Activated naive CD8-positive, alpha-beta T cell treated with anti-CD3 and anti-CD28 coated beads, Interleukin-2, amount 50 U/mL, for 24 hours (primary cell): Measurements from ENCODE around the gene FAM229A.
A peak's percentile ranks its signal among the peaks of the same experiment; 100 is the strongest.
"Not testable (repeated sequence)": the region's sequence is repeated elsewhere in the genome, so short reads cannot be mapped to it uniquely, and the experiment has no call there.

Experiments
- ATAC-seq: fragments of 150-1000 bp; cut with Tn5 transposase; one replicate; pipeline ENCODE4 v1.10.0; 2021
- DNase-seq: peaks from one replicate; pipeline ENCODE4 v3.0.0; 2021
- H3K27ac Mint-ChIP-seq: one replicate; pipeline ENCODE4 v1.8.0; 2021; ENCODE audit warnings: mild to moderate bottlenecking, mixed read lengths
- H3K27me3 Mint-ChIP-seq: one replicate; pipeline ENCODE4 v1.8.0; 2021; ENCODE audit warnings: mixed read lengths
- H3K36me3 Mint-ChIP-seq: one replicate; pipeline ENCODE4 v1.8.0; 2021; ENCODE audit warnings: low read depth, mixed read lengths
- H3K4me1 Mint-ChIP-seq: one replicate; pipeline ENCODE4 v1.8.0; 2021; ENCODE audit warnings: mixed read lengths
- H3K4me3 Mint-ChIP-seq: one replicate; pipeline ENCODE4 v1.8.0; 2021; ENCODE audit warnings: mild to moderate bottlenecking, moderate library complexity, mixed read lengths
- H3K9me3 Mint-ChIP-seq: one replicate; pipeline ENCODE4 v1.8.0; 2021; ENCODE audit warnings: mixed read lengths

Gene FAM229A

GRCh38 chr1:32361674-32362473, 411 bp downstream of the FAM229A start:
- Mint-ChIP-seq H3K27ac (no peak overlapping the region), H3K27me3 (peaks cover 5% of the 10 kb centered on the region), H3K9me3 (no peaks in the 10 kb centered on the region), H3K4me1 (peaks cover 26% of the 10 kb centered on the region), H3K4me3 (peak overlapping the region; percentile 29), H3K36me3 (no peaks in the 10 kb centered on the region)
- DNase-seq = peak; percentile 26
- peak; percentile 38 for ATAC-seq

GRCh38 chr1:32361308-32361673, 994 bp downstream of the FAM229A start:
- Mint-ChIP-seq H3K36me3 (no peaks in the 10 kb centered on the region), H3K27ac (no peak overlapping the region), H3K27me3 (peaks cover 5% of the 10 kb centered on the region), H3K9me3 (no peaks in the 10 kb centered on the region), H3K4me3 (peak overlapping the region; percentile 47), H3K4me1 (peaks cover 26% of the 10 kb centered on the region)
- ATAC-seq = no peak
- no peak for DNase-seq

DNA sequence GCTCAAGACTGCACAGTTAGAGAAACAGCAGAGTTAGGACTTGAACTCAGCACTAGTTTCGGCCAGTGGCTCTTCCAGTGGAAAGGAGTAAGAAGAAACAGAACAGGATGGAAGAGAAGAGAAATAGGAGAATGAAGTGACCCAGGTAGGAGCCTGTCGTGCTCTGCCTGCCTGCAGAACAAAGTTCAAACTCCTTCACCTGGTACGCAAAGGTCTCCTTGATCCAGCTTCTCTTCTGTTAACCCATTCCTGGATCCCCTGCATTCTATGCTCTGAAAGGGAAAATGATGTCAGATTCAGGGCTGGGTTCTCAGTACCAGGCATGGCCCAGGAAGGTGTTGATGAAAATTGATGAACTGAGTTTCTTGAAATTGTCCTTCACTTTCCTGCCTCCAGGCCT, 3.9 kb downstream of the FAM229A start:
- Mint-ChIP-seq H3K27me3 (peaks cover 5% of the 10 kb centered on the region), H3K27ac (no peak overlapping the region), H3K4me3 (no peak overlapping the region), H3K4me1 (peaks cover 26% of the 10 kb centered on the region), H3K9me3 (no peaks in the 10 kb centered on the region), H3K36me3 (no peaks in the 10 kb centered on the region)
- no peak for DNase-seq
- no peak for ATAC-seq

DNA sequence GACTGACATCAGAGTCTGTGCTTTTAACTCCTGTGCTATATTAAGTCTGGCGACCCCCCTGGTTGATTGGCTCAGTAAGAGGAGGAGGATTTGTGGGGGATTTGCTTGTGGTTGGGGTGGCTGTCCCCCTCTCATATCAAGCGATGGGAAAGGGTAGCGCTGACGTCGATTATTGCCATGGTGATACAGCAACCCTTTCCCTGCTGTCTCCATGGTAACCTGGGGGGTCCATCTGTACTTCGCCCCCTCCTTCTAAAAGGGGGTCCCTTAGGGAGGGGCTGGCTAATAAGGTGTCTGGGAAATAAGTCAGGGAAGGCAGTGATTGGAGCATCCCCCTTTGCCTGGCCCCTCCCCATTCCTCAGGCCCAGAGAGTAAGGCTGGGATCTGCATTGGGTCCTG, 4.7 kb downstream of the FAM229A start:
- H3K27ac Mint-ChIP-seq = no peak overlapping the region
- no peaks in the 10 kb centered on the region for H3K36me3 Mint-ChIP-seq
- peaks cover 26% of the 10 kb centered on the region for H3K4me1 Mint-ChIP-seq
- no peaks in the 10 kb centered on the region for H3K9me3 Mint-ChIP-seq
- ATAC-seq (no peak), DNase-seq (no peak)
- H3K4me3 Mint-ChIP-seq = no peak overlapping the region
- H3K27me3 Mint-ChIP-seq = peaks cover 5% of the 10 kb centered on the region

- no peak overlapping the region for H3K4me3 Mint-ChIP-seq
- DNase-seq = no peak
Observed at GRCh38 chr1:32356478-32356877, 5.8 kb downstream of the FAM229A start.

DNA sequence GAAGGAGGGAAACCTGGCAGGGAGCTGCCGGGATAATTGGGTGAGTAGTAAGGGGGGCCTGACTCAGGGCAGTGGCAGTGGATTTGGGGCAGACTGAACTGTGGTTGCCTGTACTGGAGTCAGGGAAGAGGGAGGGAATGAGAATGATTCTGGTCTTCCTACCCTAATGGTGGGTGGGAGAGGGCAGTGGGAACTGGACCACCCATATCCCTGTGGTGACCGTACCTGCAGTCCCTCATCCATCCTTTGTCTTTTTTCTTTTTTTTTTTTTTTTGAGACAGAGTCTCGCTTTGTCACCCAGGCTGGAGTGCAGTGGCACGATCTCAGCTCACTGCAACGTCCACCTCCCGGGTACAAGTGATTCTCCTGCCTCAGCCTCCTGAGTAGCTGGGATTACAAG, 6.5 kb downstream of the FAM229A start:
- not testable (repeated sequence) for H3K27me3 Mint-ChIP-seq, DNase-seq, H3K27ac Mint-ChIP-seq, ATAC-seq, H3K4me3 Mint-ChIP-seq, H3K36me3 Mint-ChIP-seq, H3K9me3 Mint-ChIP-seq
- H3K4me1 Mint-ChIP-seq = peaks cover 28% of the 10 kb centered on the region

More at GRCh38 chr1:32356478-32356877, 5.8 kb downstream of the FAM229A start:
- Mint-ChIP-seq H3K36me3 (no peaks in the 10 kb centered on the region), H3K27ac (no peak overlapping the region), H3K27me3 (peaks cover 5% of the 10 kb centered on the region), H3K9me3 (no peaks in the 10 kb centered on the region), H3K4me1 (peaks cover 27% of the 10 kb centered on the region)
- ATAC-seq = no peak

DNA sequence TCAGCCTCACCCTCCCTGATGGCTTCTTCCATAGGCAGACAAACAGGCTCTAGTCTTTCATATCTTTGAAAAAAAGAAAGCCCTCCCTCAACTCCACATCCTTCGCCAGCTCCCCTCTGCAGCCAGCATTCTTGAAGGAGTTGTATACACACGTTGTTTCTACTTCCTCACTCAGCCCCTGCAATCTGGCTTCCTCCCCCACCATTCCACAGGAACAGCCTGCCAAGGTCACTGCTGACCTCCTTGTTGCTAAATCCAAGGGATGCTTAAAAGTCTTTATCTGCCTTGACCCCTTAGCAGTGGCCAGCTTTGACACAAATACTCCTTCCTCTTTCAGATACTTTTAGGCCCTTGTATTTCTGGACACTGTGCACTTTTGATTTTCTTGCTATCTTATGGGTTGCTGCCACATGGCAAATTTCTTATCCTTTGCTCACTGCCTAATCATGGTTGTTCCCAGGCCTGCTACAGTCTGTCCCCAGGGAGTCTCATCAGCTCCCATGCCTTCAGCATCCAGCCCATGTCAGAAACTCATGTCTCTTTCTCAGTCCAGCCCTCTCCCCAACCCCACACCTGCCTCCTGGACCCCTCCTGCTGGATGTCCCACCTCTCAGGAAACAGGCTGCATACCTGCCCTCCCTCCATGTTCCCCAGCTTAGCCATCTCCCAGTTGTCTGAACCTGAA, 8.3 kb downstream of the FAM229A start:
- no peaks in the 10 kb centered on the region for H3K9me3 Mint-ChIP-seq
- DNase-seq = no peak
- no peak for ATAC-seq
- H3K4me1 Mint-ChIP-seq = peaks cover 28% of the 10 kb centered on the region
- no peaks in the 10 kb centered on the region for H3K36me3 Mint-ChIP-seq
- no peak overlapping the region for H3K27ac Mint-ChIP-seq
- no peaks in the 10 kb centered on the region for H3K27me3 Mint-ChIP-seq
- no peak overlapping the region for H3K4me3 Mint-ChIP-seq

DNA sequence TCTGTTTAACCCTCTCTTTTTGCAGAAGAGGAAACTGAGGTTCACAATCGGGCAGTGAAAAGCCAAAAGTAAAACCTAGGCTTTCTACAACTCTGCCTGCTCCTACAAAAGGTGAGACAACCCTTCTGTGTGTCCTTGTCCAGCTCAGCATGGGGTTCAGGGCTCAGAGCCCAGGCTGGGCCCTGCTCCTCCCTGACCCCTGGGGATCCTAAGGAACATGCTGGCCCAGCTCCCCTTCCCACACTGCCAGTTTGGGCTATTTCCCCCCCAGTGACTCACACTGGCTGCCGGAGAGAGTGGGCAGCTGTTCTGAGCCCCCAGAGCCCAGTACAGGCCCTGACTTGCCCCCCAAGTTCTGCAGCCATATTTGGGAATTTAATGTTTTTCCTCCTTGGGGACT, 8.9 kb downstream of the FAM229A start:
- Mint-ChIP-seq H3K9me3 (no peaks in the 10 kb centered on the region), H3K4me3 (no peak overlapping the region), H3K27me3 (no peaks in the 10 kb centered on the region), H3K4me1 (peaks cover 34% of the 10 kb centered on the region), H3K27ac (no peak overlapping the region), H3K36me3 (no peaks in the 10 kb centered on the region)
- no peak for ATAC-seq
- no peak for DNase-seq

DNA sequence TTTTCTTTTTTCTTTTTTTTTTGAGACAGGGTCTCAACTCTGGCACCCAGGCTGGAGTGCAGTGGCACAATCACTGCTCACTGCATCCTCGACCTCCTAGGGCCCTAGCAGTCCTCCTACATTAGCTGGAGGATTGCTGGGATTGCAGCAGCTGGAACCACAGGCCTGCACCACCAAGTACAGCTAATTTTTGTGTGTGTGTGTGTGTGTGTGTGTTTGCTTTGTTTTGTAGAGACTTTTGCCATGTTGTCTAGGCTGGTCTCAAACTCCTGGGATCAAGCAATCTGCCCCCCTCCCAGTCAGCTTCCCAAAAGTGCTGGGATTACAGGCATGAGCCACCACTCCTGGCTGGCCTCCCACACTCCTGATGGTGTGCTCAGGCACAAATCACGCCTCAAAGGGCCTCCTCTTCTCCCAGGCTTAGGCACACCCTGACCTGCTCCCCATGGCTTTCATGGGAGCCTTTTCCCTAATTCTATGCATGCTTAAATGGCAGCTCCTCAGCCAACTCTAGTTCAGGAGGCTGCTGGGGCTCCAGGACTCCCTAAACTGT, 9.4 kb downstream of the FAM229A start:
- H3K27ac Mint-ChIP-seq = no peak overlapping the region
- no peaks in the 10 kb centered on the region for H3K9me3 Mint-ChIP-seq
- H3K36me3 Mint-ChIP-seq = no peaks in the 10 kb centered on the region
- no peak for DNase-seq
- no peak for ATAC-seq
- H3K4me1 Mint-ChIP-seq = peaks cover 37% of the 10 kb centered on the region
- no peaks in the 10 kb centered on the region for H3K27me3 Mint-ChIP-seq
- H3K4me3 Mint-ChIP-seq = peak overlapping the region; percentile 80

GRCh38 chr1:32352239-32352745, 10.0 kb downstream of the FAM229A start:
- Mint-ChIP-seq H3K4me1 (peaks cover 34% of the 10 kb centered on the region), H3K4me3 (peak overlapping the region; percentile 80), H3K9me3 (no peaks in the 10 kb centered on the region), H3K36me3 (no peaks in the 10 kb centered on the region), H3K27ac (no peak overlapping the region), H3K27me3 (no peaks in the 10 kb centered on the region)
- no peak for ATAC-seq
- DNase-seq = no peak

- Mint-ChIP-seq H3K4me1 (peaks cover 34% of the 10 kb centered on the region), H3K27ac (peak overlapping the region; percentile 42)
Observed at GRCh38 chr1:32351399-32352238, 10.7 kb downstream of the FAM229A start.

GRCh38 chr1:32350785-32351398, 11.4 kb downstream of the FAM229A start:
- ATAC-seq (peak; percentile 50), DNase-seq (peak; percentile 86)
- Mint-ChIP-seq H3K4me1 (peaks cover 40% of the 10 kb centered on the region), H3K27me3 (no peaks in the 10 kb centered on the region), H3K27ac (peak overlapping the region; percentile 42), H3K36me3 (no peaks in the 10 kb centered on the region), H3K9me3 (no peaks in the 10 kb centered on the region), H3K4me3 (peak overlapping the region; percentile 80)

More at GRCh38 chr1:32351399-32352238, 10.7 kb downstream of the FAM229A start:
- H3K27me3 Mint-ChIP-seq = no peaks in the 10 kb centered on the region
- H3K9me3 Mint-ChIP-seq = no peaks in the 10 kb centered on the region
- H3K36me3 Mint-ChIP-seq = no peaks in the 10 kb centered on the region
- peak overlapping the region; percentile 80 for H3K4me3 Mint-ChIP-seq
- ATAC-seq = peak; percentile 89
- DNase-seq = peak; percentile 88

DNA sequence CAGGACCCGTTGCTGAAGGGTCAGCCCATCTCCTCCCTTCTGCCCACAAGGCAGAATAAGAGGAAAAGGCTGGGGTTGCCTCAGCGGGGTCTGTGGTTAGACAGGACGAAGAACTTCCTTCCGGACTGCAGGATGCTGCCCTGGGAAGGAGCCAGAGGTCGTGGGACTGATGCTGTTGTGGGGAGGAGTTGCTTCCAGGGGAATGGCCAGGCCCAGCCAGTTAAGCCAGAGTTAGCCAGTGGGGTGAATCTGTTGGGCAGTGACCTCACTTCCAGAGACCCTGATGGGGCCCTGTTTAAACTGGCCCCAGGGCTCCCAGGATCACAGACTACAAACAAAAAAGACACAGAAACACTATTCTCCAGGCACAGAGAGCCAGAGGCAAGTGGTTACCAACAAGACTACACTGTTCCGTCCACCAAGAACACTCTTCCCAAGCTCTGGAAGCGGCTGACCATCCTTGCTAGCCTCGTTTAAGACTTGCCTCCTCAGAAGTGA, 13.0 kb downstream of the FAM229A start:
- ATAC-seq (no peak), DNase-seq (no peak)
- Mint-ChIP-seq H3K27me3 (no peaks in the 10 kb centered on the region), H3K36me3 (no peaks in the 10 kb centered on the region), H3K4me1 (peaks cover 49% of the 10 kb centered on the region), H3K27ac (no peak overlapping the region), H3K4me3 (no peak overlapping the region), H3K9me3 (no peaks in the 10 kb centered on the region)
